Measurements from ENCODE around the gene FOXK2.

FOXK2 gene

DNA sequence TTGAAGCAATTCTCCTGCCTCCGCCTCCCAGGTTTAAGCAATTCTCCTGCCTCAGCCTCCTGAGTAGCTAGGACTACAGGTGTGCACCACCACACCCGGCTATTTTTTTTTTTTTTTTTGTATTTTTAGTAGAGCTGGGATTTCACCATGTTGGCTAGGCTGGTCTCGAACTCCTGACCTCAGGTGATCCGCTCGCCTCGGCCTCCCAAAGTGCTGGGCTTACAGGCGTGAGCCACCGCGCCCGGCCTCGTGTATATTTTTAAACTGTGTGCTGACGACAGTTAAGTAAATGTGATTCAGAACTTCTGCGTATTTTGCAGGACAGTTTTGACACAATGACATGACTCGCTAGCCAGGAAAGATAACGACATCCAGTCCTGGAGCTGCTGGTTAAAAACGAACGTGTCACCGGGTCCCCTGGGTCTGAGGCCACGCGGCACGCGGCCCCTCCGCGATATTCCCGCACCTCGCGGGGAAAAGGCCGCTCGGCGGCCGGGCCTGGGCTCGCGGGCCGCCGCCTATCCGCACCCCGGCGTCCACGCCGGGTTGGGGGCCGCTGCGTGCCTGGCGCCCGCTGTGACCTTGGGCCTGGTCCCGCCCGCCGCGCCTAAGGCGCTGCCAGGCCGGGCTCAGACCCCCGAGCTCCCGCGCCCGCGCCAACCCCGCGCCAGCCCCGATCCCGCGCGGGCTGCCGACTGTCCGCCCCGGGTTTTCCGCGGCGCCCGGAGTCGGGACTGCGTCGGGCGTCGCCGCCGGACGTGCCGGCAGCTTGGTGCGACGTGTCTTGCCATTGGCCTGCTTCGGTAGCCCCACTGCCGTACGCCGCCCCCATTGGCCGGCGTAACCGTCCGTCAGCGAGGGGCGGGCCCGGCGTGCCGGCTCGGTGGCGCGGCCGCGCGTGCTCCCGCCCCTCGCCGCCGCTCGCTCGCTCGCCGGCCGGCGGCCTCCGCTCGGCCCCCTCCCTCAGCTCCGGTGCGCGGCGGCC lies at the start of gene FOXK2:
TSS of gene FOXK2 (plus strand) at position 907 of the 985 bp plus-strand sequence. CDS start 157 bp downstream, outside the sequence.
- DNase-seq = peak; percentile 36

- no peak for DNase-seq
Measured at GRCh38 chr17:82470065-82470464, 49.5 kb upstream of the FOXK2 start.

DNA sequence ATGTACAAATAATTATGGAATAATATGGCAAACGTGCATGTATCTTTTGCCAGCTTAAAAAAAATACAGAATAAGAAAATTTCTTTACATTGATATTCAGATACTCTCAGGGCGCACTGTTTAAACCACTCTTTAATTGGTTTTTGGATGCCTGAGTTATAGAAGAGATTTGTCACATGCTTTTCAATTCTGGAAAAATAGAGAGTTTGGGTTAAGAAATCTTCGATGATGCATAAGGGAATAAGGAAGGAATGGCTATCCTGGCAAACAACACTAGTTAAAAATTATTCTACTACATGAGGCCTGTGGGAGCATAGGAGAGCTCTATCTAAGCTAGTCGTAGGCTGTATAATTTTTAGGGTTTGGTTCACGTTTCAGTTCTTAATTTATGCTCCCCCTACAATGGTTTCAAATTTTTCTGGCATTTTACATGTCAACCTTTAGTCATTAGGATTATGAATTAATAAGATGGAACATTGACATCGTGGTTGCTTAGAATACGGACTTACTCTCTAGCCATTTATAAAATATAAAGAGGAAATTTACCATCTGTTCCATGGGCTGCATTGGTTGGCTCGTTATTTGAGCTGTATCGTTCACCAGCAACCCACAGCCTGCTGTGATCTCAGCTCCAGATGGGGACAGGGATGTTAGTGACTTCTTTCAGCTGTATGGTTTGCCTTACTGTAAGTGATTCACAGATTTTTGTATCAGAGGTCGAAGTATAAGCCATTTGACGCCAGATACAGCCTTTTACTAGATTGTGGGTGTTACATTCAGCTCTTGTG lies 45.1 kb upstream of the FOXK2 start:
- DNase-seq = no peak

GRCh38 chr17:82475458-82475857 lies 44.1 kb upstream of the FOXK2 start:
- DNase-seq = no peak

GRCh38 chr17:82477934-82478333 lies 41.6 kb upstream of the FOXK2 start:
- DNase-seq = no peak

- DNase-seq = no peak
Measured at GRCh38 chr17:82479602-82480001, 39.9 kb upstream of the FOXK2 start.

GRCh38 chr17:82480318-82480717 lies 39.2 kb upstream of the FOXK2 start:
- no peak for DNase-seq

DNA sequence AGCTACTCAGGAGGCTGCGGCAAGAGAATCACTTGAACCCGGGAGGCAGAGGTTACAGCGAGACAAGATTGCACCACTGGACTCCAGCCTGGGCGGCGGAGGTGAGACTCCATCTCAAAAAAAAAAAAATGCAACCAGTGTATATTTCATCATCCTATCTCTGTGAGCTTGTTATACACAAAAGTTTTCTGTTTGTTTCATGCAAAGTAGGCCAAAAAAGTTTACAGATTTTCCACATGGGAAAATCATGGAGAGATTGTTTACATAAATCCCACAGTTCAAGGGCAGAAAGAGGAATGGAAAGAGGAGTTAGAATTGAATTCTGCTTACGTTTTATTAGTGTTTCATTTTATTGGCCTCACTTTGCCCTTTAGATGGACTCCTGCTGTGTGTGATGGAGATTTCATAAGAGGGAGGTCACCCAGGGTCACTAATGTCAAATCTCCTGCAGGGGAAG lies 36.3 kb upstream of the FOXK2 start:
- no peak for DNase-seq

DNA sequence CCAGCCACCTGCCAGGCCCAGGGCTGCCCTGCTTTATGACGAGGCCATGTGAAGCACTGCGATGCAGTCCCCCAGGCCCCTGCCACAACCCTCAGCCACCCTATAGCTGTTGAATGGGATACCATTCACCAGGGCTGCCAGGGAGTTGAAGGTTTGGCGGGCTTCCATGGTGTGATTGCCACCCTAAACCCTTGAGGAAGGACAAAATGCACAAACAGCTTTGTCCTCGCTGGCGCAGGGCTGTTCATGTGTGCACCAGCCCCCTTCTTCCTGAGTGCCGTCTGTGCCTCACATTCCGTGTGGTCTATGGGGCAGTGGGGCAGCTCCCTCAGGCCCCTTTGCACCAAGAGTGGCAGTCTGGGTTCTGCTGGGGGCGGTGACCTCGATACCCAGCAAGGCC lies 35.7 kb upstream of the FOXK2 start:
- DNase-seq = no peak

GRCh38 chr17:82486231-82487094 lies 33.1 kb upstream of the FOXK2 start:
- no peak for DNase-seq

DNA sequence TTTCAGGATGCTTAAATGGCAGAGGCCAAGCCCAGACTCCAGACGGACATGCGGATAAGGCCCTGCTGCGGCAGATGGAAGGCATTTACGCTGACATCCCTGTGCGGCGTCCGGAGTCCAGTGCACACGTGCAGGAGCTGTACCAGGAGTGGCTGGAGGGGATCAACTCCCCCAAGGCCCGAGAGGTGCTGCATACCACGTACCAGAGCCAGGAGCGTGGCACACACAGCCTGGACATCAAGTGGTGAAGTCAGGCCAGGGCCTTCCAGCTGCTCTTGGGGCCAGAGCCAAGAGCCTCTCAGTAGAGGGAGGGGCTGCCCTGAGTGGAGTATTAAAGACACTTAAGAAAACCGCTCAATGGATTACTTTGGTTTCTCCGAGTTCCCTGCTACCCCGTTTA lies 31.6 kb upstream of the FOXK2 start:
- peak; percentile 34 for DNase-seq

DNA sequence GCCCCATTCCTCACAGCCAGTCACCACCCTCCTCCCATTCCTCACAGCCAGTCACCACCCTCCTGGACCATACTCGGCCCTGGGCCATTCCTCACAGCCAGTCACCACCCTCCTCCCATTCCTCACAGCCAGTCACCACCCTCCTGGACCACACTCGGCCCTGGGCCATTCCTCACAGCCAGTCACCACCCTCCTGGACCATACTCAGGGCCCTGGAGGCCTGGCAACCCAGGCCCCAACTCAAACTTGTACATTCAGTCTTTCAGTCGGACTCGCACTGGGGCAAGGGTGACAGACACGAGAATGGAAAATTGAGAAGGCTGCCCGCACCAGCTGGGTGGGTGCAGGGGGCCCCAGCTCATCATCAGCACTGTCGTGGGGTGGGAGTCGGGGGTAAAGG lies 30.4 kb upstream of the FOXK2 start:
- no peak for DNase-seq

DNA sequence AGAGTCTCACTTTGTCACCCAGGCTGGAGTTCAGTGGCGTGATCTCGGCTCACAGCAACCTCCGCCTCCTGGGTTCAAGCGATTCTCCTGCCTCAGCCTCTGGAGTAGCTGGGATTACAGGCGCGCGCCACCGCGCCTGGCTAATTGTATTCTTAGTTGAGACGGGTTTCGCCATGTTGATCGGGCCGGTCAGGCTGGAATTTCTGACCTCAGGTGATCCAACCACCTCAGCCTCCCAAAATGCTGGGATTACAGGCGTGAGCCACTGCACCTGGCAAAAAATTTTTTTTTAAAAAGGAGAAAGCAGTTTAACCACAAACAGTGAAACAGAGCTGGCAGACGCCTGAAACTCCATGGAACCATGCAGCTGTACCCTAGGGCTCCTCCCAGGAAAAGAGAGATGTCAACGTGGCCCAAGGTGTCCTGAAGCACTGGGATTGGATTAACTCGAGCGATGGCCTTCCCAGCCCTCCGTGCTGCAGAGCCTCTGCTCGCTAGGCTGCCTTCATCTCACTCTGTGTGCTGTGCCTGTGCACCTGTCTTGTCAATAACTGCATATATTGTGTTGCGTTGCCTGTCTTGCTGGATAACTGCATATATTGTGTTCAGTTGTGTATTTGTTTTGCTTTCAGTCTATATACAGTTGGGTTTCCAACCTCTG lies 29.6 kb upstream of the FOXK2 start:
- DNase-seq = no peak

GRCh38 chr17:82490512-82491195 lies 28.9 kb upstream of the FOXK2 start:
- DNase-seq = peak; percentile 15

GRCh38 chr17:82491196-82491530 lies 28.4 kb upstream of the FOXK2 start:
- DNase-seq = no peak

DNA sequence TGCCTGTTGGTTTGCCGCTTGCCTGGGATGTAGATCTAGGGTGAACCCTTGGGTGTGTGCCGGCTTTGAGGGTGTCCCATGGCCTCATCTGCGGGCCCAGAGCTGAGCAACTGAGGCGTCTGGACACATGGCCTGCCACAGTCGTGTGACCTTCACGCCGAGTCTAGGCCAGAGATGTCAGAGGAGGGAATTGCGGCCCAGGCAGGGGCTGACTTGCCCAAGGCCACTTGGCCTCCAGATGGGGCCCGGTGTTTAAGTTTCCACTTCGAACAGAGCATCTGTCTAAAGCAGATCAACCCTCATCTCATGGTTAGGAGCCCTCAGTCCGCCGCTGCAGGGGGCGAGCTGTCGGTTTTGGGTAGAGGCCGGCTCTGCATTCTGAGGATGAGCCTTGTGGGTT lies 28.0 kb upstream of the FOXK2 start:
- DNase-seq = no peak

DNA sequence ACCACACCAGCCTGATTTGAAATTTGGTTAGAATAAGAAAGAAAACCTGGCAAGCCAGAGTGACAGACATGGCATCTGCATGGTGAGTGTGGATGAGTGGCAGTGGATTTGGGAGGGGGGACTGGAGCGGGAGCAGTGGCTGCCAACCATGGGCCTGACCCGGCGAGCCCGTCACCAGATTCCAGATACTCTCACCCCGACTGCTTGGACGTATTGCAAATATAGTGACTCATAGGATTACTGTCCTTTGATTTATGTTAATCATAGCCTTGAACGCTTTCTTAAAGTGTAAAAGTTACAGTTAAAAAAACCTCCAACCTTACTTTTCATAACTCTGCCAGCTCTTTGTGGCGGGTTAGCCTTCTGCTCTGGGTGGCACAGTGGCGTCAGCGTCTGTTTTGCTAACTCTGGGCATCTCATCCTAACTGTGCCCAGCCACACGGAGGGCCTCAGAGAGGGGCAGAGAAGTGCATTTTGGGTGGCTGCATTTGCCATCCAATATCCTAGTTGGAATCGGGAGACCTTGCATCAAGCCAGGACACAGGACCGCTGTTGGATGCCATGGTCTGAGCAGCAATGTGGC lies 26.8 kb upstream of the FOXK2 start:
- no peak for DNase-seq

DNA sequence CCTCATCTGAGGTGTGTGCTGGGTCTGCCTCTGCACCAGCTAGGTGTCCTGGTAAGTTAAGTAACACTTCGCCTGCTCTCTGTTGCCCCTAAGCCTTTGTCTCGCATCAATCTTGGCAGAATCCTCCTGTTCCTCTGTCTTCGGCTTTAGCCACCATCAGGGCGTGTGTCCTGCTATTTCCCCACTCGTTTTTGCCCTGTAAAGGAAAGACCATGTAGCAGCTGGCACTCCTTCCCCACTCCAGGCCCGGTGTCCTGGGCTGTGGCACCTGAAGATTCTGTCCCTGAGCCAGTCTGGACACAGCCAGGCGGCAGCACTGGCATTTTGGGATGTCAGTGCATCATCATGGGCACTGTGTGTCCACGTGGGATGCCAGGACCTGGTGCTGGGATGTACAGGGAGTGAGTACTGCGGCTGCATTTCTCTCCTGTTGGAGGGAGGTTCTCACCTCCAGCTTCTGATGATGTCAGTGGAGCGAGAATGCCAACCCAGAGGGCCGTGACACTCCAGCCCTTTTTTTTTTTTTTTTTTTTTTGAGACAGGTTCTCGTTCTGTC lies 26.2 kb upstream of the FOXK2 start:
- no peak for DNase-seq

DNA sequence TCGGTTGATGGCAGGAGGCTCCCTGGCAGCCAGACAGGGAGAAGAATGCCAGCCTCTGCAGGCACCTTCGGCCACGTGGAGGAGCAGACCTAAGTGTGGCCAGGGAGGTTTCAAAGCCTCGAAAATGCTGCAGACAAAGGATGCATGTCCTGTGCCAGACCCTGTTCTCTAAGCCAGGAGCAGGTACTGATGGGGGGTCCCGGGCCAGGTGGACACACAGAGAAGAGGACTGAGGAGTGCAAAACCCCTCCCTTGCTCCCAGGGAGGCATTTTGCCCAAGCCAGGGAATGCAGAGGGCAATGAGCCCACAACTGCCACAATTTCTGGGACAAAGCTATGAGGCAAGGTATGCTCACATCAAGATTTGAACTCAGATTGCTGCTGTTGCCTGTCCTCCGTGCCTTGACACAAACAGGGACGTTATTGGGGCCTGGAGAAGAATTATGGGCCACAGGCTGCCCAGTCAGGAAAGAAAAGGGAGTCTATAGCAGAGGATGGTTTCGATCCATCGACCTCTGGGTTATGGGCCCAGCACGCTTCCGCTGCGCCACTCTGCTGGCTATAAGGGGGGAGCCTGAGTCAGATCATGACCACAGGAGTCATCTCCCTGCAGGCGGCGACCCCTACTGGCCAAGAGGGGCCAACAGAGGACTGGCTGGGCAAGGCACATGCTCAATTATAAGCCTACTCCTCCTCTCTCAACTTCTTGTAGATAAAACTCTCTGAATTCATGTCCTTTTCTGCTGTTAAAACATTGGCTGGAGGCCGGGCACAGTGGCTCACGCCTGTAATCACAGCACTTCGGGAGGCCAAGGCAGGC lies 25.1 kb upstream of the FOXK2 start:
- no peak for DNase-seq

Measured in DMS79 treated with DMSO at 0.1 percent for 48 hours (cell line).